Lower leg skin (tissue), 4 donors: ENCODE results near the gene AMPD3. TPM values are rescaled to one million over a fixed set of nuclear protein-coding genes. Genes with fewer than 3 reads are reported as not detected.
A peak's percentile ranks its signal among the peaks of the same experiment; 100 is the strongest.

Experiments used
- DNase-seq, 2 donors: peaks; one replicate each; pipeline ENCODE4 v3.0.0-alpha.2; 2019; ENCODE audit warnings: low spot score in 2 of 2
- H3K4me3 ChIP-seq: fragments of 200-600 bp; sonication (generic); 2 replicates; pipeline ENCODE4 v1.5.1; 2017; ENCODE audit warnings: mild to moderate bottlenecking, low read depth; ENCODE audit not compliant: poor library complexity, severe bottlenecking
- CTCF ChIP-seq, 3 donors: fragments of 450-650 bp; IDR thresholded peaks; one replicate each; pipeline ENCODE4 v1.5.1; 2016; ENCODE audit warnings: antibody characterized with exemption in 3 of 3, mild to moderate bottlenecking in 3 of 3, moderate library complexity in 2 of 3
- POLR2A ChIP-seq, 2 donors: fragments of 450-650 bp; IDR thresholded peaks; one replicate each; pipeline ENCODE4 v1.6.1; 2016 to 2017; ENCODE audit warnings: antibody characterized with exemption in 2 of 2, mild to moderate bottlenecking in 1 of 2, moderate library complexity in 1 of 2
- WGBS, 2 donors: methylation state at CpG; one replicate each; pipeline ENCODE4 v1.1.5; 2018; 5-methylcytosine and 5-hydroxymethylcytosine counted together
- intact Hi-C: fragments of 100-400 bp; cut with DNase I; formaldehyde crosslinking; loops from one replicate; pipeline ENCODE4 v1.15.0; 2023; ENCODE audit warnings: low total_unique reads
- total RNA-seq, 4 donors: library from RNA; depleted of rRNA; stranded (reverse); fragments of >200 nt; gene quantifications; one replicate each; pipeline ENCODE4 v1.1.0, GENCODE V29; 2016

The AMPD3 gene
- total RNA-seq, 4 donors from 2014 or later = 30.2 to 43.3 (median 32.6) TPM

- no peak for TF ChIP-seq POLR2A (IDR thresholded peaks at IDR 0.05)
- TF ChIP-seq CTCF (IDR thresholded peaks at IDR 0.05) = no peak
- intact Hi-C loops = no loop called here
- DNase-seq = peak; percentile 14 to 82
- H3K4me3 ChIP-seq = no peak overlapping the region
- WGBS, 2 donors = 97% methylated on average over 18 of the region's 18 CpGs
Measured at GRCh38 chr11:10493041-10493663, 38.1 kb downstream of the AMPD3 start.

DNA sequence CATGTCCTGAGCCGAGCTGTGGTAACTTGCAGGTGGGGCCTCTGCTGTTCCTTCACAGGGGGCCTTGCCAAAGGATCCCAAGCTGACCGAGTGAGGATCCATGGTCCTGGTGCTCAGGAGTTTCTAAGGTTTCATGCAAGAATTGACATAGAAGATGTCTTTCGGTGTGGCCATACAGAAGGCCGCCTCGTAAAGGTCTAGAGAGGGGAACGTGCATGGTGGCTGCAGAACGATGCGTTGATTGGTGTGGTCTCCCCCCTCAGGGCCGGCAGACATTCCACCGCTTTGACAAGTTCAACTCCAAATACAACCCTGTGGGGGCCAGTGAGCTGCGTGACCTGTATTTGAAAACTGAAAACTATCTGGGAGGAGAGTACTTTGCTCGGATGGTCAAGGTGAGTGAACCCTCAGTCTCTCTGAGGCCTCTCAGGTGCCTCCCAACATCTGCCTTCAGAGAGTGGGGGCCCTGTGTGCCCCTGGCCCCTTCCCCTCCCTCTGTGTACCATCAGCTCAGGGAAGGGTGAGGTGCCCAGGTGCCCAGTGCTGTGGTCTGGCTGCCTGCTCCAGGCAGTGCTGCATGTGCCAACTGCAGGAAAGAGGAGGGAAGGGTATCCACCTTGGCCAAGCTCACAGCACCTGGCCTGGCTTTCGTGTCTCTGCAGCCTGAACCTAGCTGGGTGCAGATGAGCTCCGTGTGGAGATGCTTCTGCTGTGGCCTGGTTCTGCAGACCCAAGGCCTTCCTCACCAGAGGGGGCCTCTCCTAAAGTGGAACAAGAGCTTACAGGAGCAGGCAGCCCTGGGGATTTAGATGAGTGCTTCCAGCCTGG lies 39.8 kb downstream of the AMPD3 start:
- WGBS, 2 donors = 95 to 96% methylated on average over 14 of the region's 14 CpGs
- TF ChIP-seq POLR2A (IDR thresholded peaks at IDR 0.05) = no peak
- no peak for TF ChIP-seq CTCF (IDR thresholded peaks at IDR 0.05)
- DNase-seq = peak; percentile 8 to 75
- no peak overlapping the region for H3K4me3 ChIP-seq
- intact Hi-C loops = no loop called here

- WGBS, 2 donors = 88 to 96% methylated on average over 8 of the region's 8 CpGs
Measured at GRCh38 chr11:10495464-10495786, 40.4 kb downstream of the AMPD3 start.

GRCh38 chr11:10496296-10496936 lies 41.4 kb downstream of the AMPD3 start:
- intact Hi-C loops = no loop called here
- peak in 1 of 2 donors; percentile 66 for DNase-seq
- no peak overlapping the region for H3K4me3 ChIP-seq
- 83 to 85% methylated on average over 4 of the region's 4 CpGs for WGBS, 2 donors
- TF ChIP-seq POLR2A (IDR thresholded peaks at IDR 0.05) (no peak), CTCF (IDR thresholded peaks at IDR 0.05) (no peak)

More at GRCh38 chr11:10495464-10495786, 40.4 kb downstream of the AMPD3 start:
- no peak overlapping the region for H3K4me3 ChIP-seq
- intact Hi-C loops = no loop called here
- peak; percentile 13 to 75 for DNase-seq
- TF ChIP-seq CTCF (IDR thresholded peaks at IDR 0.05) (no peak), POLR2A (IDR thresholded peaks at IDR 0.05) (no peak)

DNA sequence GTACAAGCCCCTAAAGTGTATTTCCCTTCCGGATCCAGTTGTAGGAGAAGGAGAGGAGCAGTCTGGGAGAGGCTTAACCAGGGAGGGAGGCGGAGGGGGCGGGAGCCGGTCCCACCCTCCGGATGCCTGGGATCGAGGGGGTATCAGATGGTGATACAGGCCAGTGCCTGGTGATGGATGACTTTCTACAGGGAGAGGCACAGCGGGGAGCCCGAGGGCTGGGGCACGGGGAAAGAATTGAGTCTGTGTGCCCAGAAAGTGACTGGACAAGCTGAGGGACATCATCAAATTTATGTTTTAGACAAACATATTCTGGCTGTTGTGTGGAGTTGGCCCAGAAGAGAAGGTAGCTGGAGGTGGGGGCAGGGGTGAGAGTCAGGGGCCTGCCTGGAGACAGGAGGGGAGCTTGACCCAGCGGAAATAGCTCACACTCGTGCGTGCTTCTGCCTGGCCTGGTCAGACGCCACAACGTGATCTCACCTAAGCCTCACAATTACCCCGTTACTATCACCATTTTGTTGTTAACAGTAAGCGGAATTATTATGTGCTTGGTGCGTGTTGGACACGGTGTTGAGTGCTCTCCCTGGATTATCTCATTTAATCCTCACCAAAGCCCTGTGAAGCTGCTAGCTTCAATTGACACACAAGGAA lies 42.4 kb downstream of the AMPD3 start:
- intact Hi-C loops = no loop called here
- no peak overlapping the region for H3K4me3 ChIP-seq
- DNase-seq = peak; percentile 6 to 62
- TF ChIP-seq CTCF (IDR thresholded peaks at IDR 0.05) (no peak), POLR2A (IDR thresholded peaks at IDR 0.05) (no peak)
- 85 to 87% methylated on average over 18 of the region's 18 CpGs for WGBS, 2 donors
